ENCODE results near the gene PRKCH.
"Not testable (repeated sequence)": the region's sequence is repeated elsewhere in the genome, so short reads cannot be mapped to it uniquely, and the experiment has no call there.

DNA sequence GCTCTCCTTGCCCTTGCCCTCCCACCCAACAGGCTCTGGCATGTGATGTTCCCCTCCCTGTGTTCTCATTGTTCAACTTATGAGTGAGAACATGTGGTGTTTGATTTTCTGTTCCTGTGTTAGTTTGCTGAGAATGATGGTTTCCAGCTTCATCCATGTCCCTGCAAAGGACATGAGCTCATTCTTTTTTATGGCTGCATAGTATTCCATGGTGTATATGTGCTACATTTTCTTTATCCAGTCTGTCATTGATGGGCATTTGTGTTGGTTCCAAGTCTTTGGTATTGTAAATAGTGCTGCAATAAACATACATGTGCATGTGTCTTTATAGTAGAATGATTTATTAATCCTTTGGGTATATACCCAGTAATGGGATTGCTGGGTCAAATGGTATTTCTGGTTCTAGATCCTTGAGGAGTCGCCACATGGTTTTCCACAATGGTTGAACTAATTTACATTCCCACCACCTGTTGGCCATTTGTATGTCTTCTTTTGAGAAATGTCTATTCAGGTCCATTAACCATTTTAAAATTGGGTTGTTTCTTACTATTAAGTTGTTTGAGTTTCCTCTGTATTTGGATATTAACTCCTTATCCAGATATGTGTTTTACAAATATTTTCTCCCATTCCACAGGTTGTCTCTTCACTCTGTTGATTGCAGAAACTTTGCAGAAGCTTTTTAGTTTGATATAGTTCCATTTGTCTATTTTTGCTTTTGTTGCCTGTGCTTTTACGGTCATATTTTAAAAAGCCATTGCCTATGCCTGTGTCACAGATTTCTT lies 143.4 kb downstream of the PRKCH start:
- not testable (repeated sequence) for TF ChIP-seq CTCF (conservative IDR thresholded peaks at IDR 0.05; ENCODE audit: low read length); EZH2phosphoT487 (IDR thresholded peaks at IDR 0.05; ENCODE audit: borderline replicate concordance)

Data from Loucy (cell line).